HCT116 (cell line): ENCODE results near the gene IL17B.

Experiments
- ATF3 ChIP-seq: IDR thresholded peaks from 2 replicates; pipeline ENCODE4 v1.6.1; 2012
- ELF1 ChIP-seq: IDR thresholded peaks from 2 replicates; pipeline ENCODE4 v1.6.1; 2012; ENCODE audit warnings: low read depth, borderline replicate concordance
- EZH2 ChIP-seq: fragments of 200-600 bp; sonication (generic); IDR thresholded peaks from 2 replicates; pipeline ENCODE4 v1.6.1; 2017; ENCODE audit warnings: antibody characterized with exemption, mixed run types
- SP1 ChIP-seq: IDR thresholded peaks from 2 replicates; pipeline ENCODE4 v1.6.1; 2012; ENCODE audit warnings: low read depth
- ZBTB33 ChIP-seq: IDR thresholded peaks from 2 replicates; pipeline ENCODE4 v1.6.1; 2011; ENCODE audit warnings: mild to moderate bottlenecking, low read length, moderate library complexity; ENCODE audit not compliant: insufficient replicate concordance; ENCODE audit errors: extremely low read depth

- no peak for TF ChIP-seq ZBTB33
- TF ChIP-seq ELF1: no peak
- no peak for TF ChIP-seq EZH2
- no peak for TF ChIP-seq SP1
- no peak for TF ChIP-seq ATF3
Observed at GRCh38 chr5:149416987-149417710, 38.1 kb upstream of the IL17B start.
